WI38 (cell line): ENCODE results near the gene RTP5.
"Not testable (repeated sequence)": the region's sequence is repeated elsewhere in the genome, so short reads cannot be mapped to it uniquely, and the experiment has no call there.

ENCODE experiments used
- H3K4me3 ChIP-seq: 2 replicates; pipeline ENCODE4 v1.5.1; 2011; ENCODE audit warnings: low read depth, mild to moderate bottlenecking, control low read depth, low read length
- TF ChIP-seq, protein P1 (sequence below): IDR thresholded peaks from 2 replicates; pipeline ENCODE4 v1.5.1; 2012; ENCODE audit warnings: low read depth, mild to moderate bottlenecking, control low read depth, low read length

The RTP5 gene

GRCh38 chr2:241871538-241872312 lies 2.2 kb downstream of the RTP5 start:
- no peak overlapping the region for H3K4me3 ChIP-seq
- TF ChIP-seq, protein P1, sequence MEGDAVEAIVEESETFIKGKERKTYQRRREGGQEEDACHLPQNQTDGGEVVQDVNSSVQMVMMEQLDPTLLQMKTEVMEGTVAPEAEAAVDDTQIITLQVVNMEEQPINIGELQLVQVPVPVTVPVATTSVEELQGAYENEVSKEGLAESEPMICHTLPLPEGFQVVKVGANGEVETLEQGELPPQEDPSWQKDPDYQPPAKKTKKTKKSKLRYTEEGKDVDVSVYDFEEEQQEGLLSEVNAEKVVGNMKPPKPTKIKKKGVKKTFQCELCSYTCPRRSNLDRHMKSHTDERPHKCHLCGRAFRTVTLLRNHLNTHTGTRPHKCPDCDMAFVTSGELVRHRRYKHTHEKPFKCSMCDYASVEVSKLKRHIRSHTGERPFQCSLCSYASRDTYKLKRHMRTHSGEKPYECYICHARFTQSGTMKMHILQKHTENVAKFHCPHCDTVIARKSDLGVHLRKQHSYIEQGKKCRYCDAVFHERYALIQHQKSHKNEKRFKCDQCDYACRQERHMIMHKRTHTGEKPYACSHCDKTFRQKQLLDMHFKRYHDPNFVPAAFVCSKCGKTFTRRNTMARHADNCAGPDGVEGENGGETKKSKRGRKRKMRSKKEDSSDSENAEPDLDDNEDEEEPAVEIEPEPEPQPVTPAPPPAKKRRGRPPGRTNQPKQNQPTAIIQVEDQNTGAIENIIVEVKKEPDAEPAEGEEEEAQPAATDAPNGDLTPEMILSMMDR, result no peak

DNA sequence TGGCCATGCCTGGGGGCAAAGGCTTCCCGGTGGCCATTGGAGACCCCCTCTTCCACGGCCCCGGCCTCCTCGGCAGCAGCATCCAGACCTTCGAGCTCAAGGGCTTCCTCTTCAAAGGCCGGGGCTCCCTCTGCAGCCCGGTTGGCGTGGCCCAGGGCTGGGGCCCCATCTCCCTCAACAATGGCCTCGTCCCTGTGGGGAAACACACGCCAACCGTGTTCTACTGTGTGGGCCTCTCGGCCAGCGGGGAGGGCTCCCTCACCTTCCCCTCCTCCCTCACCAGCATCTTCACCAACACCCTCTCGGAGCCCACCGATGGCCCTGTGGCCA lies 2.7 kb downstream of the RTP5 start:
- TF ChIP-seq, protein P1, result no peak
- H3K4me3 ChIP-seq, result no peak overlapping the region

- no peak overlapping the region for H3K4me3 ChIP-seq
- TF ChIP-seq, protein P1, result no peak
Observed at GRCh38 chr2:241873081-241873802, 3.7 kb downstream of the RTP5 start.

GRCh38 chr2:241873803-241874110 lies 4.2 kb downstream of the RTP5 start:
- TF ChIP-seq, protein P1, result no peak
- no peak overlapping the region for H3K4me3 ChIP-seq

GRCh38 chr2:241874277-241874925 lies 4.9 kb downstream of the RTP5 start:
- TF ChIP-seq, protein P1, result no peak
- H3K4me3 ChIP-seq, result no peak overlapping the region

- H3K4me3 ChIP-seq, result not testable (repeated sequence)
- TF ChIP-seq, protein P1, result peak; percentile 26; the same call in 1 of the 2 replicates
Observed at GRCh38 chr2:241875754-241876527, 6.4 kb downstream of the RTP5 start.
